HCT116 (cell line): ENCODE results near the gene FAXC.
A peak's percentile ranks its signal among the peaks of the same experiment; 100 is the strongest.

ENCODE experiments used
- CEBPB ChIP-seq: IDR thresholded peaks from 2 replicates; pipeline ENCODE4 v1.6.1; 2012; ENCODE audit warnings: low read depth
- ELF1 ChIP-seq: IDR thresholded peaks from 2 replicates; pipeline ENCODE4 v1.6.1; 2012; ENCODE audit warnings: low read depth, borderline replicate concordance
- EZH2phosphoT487 ChIP-seq: fragments of 200-600 bp; IDR thresholded peaks from 2 replicates; pipeline ENCODE4 v1.6.1; 2018; ENCODE audit warnings: antibody characterized with exemption, borderline replicate concordance
- POLR2A ChIP-seq: IDR thresholded peaks from 2 replicates; pipeline ENCODE4 v1.7.0; 2011; ENCODE audit warnings: borderline replicate concordance; ENCODE audit not compliant: insufficient read depth, insufficient read length; ENCODE audit errors: extremely low read depth
- YY1 ChIP-seq: IDR thresholded peaks from 2 replicates; pipeline ENCODE4 v1.6.1; 2011; ENCODE audit warnings: low read length, low read depth, moderate library complexity, mild to moderate bottlenecking; ENCODE audit not compliant: insufficient replicate concordance; ENCODE audit errors: extremely low read depth
- ZFX ChIP-seq: fragments of 450-650 bp; IDR thresholded peaks from 2 replicates; pipeline ENCODE4 v1.6.1; 2017
- TF ChIP-seq, protein P1 (sequence below): IDR thresholded peaks from 2 replicates; pipeline ENCODE4 v1.6.1; 2012
- TF ChIP-seq, protein P2 (sequence below), 3 experiments: fragments of 200-600 bp in 1 of 3; sonication (generic) in 1 of 3; IDR thresholded peaks in 2 of 3; conservative IDR thresholded peaks in 1 of 3; 2 replicates each; pipeline ENCODE4 v1.5.1; 2012 to 2017; ENCODE audit warnings: low read depth in 2 of 3, low read length in 2 of 3, antibody characterized with exemption in 1 of 3, borderline replicate concordance in 1 of 3, control low read depth in 1 of 3, mild to moderate bottlenecking in 1 of 3, mixed read lengths in 1 of 3, mixed run types in 1 of 3, moderate library complexity in 1 of 3; ENCODE audit not compliant: insufficient read depth in 1 of 3

GRCh38 chr6:99349171-99350141 is at the start of gene FAXC:
- TF ChIP-seq, protein P1, sequence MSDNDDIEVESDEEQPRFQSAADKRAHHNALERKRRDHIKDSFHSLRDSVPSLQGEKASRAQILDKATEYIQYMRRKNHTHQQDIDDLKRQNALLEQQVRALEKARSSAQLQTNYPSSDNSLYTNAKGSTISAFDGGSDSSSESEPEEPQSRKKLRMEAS, result 0 out of 2 replicates have a peak, but pooled peaks have one; percentile 41
- no peak for TF ChIP-seq POLR2A
- TF ChIP-seq, protein P2, sequence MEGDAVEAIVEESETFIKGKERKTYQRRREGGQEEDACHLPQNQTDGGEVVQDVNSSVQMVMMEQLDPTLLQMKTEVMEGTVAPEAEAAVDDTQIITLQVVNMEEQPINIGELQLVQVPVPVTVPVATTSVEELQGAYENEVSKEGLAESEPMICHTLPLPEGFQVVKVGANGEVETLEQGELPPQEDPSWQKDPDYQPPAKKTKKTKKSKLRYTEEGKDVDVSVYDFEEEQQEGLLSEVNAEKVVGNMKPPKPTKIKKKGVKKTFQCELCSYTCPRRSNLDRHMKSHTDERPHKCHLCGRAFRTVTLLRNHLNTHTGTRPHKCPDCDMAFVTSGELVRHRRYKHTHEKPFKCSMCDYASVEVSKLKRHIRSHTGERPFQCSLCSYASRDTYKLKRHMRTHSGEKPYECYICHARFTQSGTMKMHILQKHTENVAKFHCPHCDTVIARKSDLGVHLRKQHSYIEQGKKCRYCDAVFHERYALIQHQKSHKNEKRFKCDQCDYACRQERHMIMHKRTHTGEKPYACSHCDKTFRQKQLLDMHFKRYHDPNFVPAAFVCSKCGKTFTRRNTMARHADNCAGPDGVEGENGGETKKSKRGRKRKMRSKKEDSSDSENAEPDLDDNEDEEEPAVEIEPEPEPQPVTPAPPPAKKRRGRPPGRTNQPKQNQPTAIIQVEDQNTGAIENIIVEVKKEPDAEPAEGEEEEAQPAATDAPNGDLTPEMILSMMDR (IDR thresholded peaks at IDR 0.05 in 2 of 3, conservative IDR thresholded peaks at IDR 0.05 in 1 of 3; ENCODE audit: borderline replicate concordance in 1 of 3, insufficient read depth in 1 of 3, low read depth in 2 of 3, low read length in 2 of 3), result peak; percentile 14 to 41 (median 29); a peak in 3 of 6 replicates
- peak; percentile 93 for TF ChIP-seq ZFX
- no peak for TF ChIP-seq EZH2phosphoT487
- no peak for TF ChIP-seq CEBPB
- no peak for TF ChIP-seq ELF1
- TF ChIP-seq YY1, result no peak
